NCI-H748 (cell line): ENCODE data around the gene USP32.
"Not testable (repeated sequence)": the region's sequence is repeated elsewhere in the genome, so short reads cannot be mapped to it uniquely, and the experiment has no call there.

Experiments used
- DNase-seq: peaks from one replicate; lab custom pipeline; 2025; ENCODE audit not compliant: unreplicated experiment; lab: John Stamatoyannopoulos, UW

The USP32 gene

DNA sequence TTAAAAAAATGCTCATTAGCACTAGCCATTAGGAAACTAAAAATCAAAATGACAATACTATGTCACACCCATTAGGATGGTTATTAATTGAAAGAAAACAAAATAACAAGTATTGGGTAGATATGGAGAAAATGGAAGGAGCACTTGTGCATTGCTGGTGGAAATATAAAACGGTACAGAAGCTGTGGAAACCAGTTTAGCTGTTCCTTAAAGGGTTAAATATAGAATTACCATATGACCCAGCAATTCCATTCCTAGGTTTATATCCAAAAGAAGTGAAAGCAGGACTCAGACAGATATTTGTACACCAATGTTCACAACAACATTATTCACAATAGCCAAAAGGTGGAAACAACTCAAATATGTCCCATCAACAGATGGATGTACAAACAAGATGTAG lies 13.7 kb downstream of the USP32 start:
- not testable (repeated sequence) for DNase-seq

DNA sequence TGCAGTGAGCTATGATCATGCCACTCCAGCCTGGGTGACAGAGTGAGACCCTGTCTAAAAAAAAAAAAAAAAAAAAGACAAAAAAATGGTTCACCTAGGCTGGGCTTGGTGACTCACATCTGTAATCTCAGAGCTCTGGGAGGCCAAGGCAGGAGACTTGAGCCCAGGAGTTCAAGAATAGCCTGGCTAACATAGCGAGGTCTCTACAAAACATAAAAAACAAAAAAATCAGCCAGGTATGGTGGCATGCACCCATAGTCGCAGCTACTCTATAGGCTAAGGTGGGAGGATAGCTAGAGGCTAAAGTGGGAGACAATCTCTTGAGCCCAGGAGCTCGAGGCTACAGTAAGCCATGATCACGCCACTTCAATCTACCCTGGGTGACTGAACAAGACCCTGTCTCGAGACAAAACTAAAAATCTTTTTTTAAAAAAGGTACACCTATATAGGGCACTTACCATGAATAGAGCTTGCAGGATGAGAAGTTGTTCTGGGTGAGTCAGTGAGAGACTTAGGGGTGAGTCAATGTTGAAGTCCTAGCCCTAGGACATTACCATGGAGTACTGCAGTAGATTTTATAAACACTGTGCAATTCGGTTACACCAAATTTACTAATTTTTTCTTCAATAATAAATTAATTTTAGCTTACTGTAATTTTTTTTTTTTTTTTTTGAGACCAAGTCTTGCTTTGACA lies 19.0 kb downstream of the USP32 start:
- no peak for DNase-seq

DNA sequence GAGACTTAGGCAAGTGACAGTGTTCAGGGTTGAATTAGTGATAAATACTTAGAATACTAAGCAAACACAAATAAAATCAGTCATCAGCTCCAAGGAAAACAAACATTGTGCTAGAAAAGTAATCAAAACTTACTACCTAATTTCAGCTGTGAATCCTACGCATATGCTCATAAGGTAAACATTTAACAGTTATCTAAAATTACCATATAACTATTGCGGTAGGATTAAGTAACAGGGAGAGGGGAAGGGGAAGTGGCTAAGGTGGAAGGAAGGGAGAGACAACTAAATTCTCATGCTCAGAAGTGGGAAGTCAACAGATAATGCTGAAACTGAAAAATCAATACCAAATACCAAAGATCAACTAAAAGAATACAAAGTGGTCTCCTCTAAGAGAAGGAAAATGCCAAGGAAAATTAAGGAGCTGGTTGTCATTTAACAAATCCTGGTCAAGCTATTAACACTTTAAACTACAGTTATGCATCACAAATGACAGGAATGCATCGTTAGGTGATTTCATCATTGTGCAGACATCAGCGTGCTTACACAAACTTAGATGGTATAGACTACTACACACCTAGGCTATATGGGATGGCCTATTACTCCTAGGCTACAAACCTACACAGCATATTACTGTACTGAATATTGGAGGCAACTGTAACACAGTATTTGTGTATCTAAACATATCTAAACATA lies 20.0 kb downstream of the USP32 start:
- DNase-seq: no peak

DNA sequence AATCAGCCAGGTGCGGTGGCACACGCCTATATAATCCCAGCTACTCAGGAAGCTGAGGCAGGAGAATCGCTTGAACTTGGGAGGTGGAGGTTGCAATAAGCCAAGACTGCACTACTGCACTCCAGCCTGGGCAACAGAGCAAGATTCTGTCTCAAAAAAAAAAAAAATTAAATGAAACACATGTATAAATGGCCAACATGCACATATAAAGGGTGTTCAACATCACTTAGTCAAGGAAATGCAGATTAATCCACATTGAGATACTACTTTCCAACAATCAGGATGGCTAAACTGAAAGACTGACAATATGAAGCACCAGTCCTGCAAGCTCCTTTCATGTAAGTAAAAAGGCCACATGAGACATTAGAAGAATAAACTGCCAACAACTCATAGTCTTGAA lies 20.5 kb downstream of the USP32 start:
- no peak for DNase-seq

DNA sequence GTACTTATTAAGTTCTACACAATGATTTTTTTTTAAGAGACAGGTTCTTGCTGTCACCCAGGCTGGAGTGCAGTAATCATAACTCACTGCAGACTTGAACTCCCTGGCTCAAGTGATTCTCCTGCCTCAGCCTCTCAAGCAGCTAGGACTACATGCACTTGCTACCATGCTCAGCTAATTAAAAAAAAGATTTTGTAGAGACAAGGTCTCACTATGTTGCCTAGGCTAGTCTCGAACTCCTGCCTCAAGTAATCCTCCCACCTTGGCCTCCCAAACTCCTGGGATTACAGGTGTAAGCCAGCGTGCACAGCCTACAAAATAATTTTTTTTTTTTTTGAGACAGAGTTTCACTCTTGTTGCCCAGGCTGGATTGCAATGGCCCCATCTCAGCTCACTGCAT lies 22.2 kb downstream of the USP32 start:
- no peak for DNase-seq

DNA sequence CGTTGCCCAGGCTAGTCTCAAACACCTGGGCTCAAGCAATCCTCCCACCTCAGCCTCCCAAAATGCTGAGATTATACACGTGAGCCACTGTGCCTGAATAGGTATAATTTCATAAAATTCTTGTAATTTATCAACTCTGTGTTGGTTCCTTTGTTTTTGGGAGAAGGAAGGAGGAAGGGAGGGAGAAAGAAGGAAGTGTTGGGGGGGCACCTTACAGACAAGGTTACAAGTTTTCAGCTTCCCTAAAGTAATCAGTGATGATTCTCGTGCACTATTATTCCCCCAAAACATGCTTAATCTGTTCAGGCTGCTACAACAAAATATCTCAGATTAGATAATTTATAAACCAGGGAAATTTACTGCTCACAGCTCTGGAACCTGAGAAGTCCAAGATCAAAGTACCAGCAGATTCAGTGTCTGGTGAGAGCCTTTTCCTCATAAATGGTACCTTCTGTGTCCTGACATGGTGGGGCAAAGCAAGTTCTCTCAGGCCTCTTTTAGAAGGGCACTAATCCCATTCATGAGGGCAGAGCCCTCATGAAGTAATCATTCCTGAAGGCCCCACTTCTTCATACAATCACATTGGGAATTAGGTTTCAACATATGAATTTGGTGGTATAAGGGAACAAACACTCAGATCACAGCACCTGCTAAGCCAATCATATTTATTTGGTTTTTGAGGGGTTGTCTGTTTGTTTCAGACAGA lies 28.1 kb downstream of the USP32 start:
- no peak for DNase-seq

DNA sequence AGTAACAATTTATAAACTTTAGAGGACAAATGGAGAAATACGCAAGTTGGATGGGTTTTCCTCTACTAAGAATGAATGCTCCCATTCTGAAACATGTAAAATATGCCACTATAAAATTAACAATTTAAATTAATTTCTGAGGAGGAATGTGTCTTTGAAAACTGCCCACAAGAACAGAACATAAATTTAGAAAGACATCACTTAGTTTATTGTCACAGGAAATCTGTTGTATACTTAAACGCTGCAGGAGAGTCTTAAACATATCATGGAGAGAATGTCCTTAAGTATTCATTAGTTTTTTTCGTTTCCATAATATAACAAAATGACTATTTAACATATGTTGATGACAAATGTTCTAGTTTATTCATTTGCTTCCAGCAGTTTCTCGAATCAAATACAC lies 29.6 kb downstream of the USP32 start:
- no peak for DNase-seq

DNA sequence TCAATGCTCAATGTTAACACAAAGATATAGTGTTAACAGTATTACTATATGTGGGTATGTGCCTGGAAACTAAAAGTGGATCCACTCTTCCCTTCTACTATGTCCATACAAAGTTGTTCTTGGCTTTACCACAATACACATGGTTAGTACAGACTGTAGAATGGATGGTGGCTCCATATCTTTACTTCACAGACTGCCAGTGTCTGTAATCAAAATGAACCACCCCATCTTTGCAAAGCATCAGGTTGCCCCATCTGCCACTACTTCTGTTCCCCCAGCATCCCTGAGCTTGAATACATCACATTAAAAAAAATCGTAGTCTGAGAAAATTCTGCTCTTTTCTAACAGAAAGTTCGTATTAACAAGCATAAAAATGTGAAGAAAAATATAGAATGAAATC lies 30.0 kb downstream of the USP32 start:
- DNase-seq: no peak

DNA sequence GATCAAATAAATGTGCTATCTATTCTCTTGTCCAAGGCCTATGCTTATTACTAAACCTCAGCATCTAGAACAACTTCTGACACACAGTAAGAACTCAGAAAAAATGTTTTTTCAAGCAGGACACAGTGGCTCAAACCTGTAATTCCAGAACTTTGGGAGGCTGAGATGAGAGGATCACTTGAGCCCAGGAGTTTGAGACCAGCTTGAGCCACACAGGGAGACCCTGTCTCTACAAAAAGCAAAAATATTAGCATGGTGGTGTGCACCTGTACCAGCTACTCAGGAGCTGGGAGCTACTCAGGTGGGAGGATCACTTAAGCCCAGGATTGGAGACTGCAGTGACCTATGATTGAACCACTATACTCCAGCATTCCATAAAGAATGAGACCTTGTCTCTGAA lies 32.5 kb downstream of the USP32 start:
- DNase-seq: no peak

DNA sequence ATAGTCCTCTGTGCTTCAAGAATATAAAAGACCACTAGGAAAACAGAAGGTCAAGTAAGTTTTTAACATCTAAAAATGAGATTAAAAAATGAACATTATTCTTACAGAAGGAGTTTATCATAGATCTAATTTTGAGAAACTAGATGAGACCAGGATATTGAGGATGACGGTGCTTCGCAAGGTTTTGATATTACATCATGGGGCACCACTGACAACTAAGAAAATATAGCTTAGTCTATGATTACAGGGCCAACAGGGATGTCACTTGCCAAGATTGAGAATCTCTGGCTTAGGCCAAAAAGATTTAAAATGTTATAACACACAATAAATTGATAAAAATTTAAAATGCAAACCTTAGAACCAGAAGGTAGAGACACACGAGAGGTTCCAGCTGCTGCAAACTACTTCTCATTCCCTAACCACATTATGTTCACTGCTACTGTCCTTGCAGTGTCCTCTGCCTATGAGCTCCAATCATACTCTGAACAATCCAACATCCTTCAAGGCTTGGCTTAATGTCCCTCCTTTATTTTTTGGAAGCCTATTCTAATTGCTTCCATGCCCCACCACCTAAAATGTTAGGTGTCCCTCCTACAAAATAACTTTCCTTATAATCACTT lies 33.2 kb downstream of the USP32 start:
- no peak for DNase-seq

DNA sequence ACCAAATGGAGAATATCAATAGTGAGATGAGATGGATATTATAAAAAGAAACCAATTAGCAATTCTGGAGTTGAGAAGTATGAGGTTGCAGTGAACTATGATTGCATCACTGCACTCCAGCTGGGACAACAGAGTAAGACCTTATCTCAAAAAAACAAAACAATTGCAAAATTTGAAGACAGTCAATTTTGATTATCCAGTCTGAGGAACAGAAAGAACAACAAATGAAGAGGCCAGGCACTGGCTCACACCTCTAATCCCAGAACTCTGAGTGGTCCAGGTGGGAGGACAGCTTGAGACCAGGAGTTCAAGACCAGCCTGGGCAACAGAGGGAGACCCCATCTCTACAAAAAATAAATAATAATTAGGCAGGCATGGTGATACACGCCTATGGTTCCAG lies 35.0 kb downstream of the USP32 start:
- DNase-seq: no peak

DNA sequence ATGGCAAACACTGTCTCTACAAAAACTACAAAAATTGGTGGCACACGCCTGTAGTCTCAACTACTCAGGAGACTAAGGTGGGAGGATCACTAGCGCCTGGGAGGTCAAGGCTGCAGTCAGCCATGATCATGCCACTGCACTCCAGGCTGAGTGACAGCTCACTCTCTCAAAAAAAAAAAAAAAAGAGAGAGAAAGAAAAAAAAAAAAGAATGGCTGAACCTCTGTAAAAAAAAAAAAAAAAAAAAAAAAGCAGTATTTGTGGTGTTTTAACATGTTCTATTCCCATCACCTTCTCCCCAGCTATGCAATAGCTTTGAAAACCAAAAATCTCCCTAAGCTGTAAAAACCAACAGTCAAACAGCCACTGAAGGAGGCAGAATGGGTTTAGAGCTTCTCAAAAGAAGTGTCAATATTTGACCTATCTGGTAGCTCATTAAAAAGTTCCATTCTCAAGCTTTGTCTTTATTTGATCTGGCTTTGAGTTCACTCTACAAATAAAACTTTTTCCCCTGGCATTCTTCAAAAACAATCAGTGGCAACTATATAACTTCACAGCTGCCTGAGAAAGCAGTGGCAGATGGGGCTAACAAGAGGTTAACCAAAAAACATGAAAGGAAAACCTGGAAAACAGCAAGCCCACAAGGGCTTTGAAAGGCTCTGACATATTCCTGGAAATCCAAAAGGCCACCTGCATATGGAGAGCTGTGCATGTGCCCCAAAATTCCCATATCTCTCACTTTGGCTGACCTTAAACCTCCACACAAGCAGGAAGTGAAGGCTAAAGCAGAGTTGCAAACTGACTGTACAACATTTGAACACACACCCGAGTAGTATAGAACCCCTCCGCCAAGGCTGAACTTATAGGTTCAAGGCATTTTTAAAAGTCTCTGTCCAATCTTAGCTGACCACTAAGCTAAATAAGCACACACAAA lies 36.0 kb downstream of the USP32 start:
- DNase-seq: no peak

DNA sequence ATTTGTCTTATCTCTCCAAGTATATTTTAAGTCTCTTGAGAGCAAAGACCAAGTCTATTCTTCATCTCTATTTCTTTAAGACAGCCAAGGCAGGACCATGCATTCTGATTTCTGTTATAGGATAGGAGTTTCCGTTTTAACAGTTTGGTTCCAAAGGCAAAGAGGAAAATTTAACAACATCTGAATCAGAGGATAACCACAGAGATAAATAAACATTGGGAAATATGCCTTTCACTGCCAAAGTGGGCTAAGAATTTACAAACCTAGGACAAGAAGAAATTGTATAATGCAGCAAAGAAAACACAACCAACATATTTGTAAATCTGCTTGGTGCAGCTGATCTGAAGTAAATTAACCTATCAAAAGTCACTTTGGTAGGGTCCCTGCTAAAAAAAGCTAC lies 37.7 kb downstream of the USP32 start:
- DNase-seq: no peak

DNA sequence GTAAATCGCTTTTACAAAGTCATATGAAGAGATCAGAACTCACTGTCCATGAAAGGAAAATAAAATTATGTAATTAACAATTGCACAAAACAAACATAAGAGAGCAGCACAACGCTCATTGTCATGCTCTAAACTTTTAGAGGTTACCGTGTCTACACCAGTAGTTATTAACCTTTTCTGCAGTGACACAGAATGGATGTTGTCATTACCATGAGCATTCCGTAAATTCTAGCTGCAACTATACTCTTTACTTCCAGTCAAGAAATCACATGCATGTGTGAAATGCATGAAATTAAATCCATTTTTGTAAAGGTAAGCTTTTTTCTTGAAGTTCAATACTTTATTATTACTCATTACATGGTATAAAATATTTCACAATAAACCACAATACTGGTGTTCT lies 38.2 kb downstream of the USP32 start:
- DNase-seq: no peak

DNA sequence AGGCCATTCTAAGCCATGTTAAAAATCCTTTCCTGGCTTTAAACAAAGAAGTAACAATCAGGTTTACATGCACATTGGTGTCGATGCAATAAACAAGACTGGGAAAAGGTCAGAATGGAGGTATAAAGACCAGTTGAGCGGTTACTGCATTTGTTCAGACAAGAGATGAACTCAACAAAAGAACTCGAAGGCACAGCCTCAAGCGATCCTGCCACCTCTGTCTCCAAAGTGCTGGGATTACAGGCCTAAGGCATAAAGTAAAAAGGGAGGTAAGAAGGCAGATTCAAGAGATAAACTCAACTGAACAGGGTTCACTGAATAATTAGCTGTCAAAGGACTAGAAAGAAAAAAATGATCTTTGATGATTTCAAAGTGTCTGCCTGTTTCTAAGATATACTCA lies 39.4 kb downstream of the USP32 start:
- no peak for DNase-seq

DNA sequence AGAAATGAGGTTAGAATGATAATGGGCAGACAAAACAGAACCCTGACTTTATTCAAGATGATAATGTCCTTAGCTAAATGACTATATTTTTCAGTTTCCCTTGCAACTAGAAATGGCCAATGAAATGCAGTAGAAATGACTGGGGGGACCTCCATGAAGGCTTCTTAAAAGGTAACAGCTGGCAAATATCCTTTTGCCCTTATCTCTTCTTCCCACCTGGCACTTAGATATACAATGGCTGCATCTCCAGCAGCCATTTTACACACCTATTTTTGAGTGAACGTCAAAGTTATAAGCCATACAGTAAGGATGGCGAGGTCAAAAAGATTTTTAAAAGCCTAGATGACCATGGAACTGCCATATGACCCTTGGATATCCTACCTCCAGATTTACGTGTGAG lies 39.9 kb downstream of the USP32 start:
- no peak for DNase-seq

DNA sequence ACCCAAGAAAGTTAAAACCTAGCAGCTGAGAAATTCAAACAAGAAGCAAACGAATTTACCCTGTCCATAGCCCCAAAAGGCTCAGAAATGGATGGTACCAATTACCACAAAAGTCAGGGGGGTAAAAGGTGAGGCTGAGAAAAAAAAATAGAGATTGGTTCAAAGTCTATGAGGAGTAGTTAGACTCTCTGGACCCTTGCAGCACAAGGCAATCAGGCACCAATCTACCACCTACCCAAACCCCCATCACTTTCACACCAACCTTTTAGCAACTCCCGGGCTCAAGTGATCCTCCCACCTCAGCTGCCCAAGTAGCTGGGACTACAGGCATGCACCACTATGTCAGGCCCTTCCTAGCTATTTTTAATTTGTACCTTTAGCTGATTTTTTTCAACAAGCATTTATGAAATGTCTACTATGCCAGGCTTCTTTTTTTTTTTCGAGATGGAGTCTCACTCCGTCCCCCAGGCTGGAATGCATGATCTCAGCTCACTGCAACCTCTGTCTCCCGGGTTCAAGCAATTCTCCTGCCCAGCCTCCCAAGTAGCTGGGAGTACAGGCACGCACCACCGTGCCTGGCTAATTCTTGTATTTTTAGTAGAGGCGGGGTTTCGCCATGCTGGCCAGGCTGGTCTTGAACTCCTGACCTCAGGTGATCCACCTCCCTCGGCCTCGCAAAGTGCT lies 40.8 kb downstream of the USP32 start:
- no peak for DNase-seq

DNA sequence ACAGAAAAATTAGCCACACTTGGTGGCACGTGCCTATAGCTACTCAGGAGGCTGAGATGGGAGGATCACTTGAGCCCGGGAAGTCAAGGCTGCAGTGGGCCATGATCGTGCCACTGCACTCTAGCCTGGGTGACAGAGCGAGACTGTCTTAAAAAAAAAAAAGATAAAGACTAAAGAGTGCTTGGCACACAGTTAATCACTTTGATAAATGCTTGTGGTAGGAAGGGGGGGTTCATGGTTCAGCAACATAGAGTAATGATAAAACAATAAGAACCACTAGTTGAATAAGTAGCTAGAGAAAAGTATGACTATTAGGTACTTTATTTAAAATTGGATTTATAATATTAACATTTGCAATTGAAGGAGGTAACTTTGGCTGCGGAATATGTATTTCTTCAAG lies 43.3 kb downstream of the USP32 start:
- no peak for DNase-seq

DNA sequence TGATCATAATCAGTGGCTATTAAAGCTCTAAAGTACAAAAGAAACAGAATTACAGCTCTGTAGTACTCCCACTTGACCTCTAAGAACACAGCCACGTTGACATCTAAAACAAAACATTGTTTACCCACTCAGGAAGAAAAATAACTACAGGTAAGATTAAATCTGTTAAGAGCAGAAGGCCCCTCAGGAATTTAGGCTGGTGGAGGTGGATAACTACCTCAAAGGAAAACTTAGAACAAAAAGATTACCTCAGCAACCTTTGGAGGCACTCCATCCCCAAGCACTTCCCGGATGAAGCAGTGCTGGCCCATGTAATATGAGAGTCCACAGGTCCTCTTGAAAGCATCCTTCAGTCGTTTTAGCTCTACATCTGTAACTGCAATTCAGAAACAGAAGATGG lies 46.7 kb downstream of the USP32 start:
- no peak for DNase-seq

DNA sequence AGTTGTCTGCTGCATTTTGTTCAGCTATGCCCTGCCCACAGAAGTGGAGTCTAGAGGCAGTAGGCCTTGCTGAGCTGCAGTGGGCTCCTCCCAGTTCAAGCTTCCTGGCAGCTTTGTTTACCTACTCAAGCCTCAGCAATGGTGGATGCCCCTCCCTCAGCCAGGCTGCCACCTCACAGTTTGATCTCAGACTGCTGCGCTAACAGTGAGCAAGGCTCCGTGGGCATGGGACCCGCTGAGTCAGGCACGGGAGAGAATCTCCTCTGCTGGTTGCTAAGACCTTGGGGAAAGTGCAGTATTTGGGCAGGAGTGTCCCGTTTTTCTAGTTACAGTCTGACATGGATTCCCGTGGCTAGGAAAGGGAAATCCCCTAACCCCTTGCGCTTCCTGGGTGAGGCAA lies 49.4 kb downstream of the USP32 start:
- DNase-seq: not testable (repeated sequence)
